ENCODE measurements around the gene KIAA0753.

KIAA0753 gene

GRCh38 chr17:6639586-6640535, 650 bp downstream of the KIAA0753 start:
- peak in 1 of 2 experiments; percentile 38 for DNase-seq

GRCh38 chr17:6639014-6639585, 1.4 kb downstream of the KIAA0753 start:
- DNase-seq, result peak in 1 of 2 experiments; percentile 29

GRCh38 chr17:6638046-6638908, 2.2 kb downstream of the KIAA0753 start:
- no peak for DNase-seq

GRCh38 chr17:6637458-6637840, 3.1 kb downstream of the KIAA0753 start:
- no peak for DNase-seq

GRCh38 chr17:6636616-6637457, 3.7 kb downstream of the KIAA0753 start:
- no peak for DNase-seq

- DNase-seq, result no peak
These were observed 4.4 kb downstream of the KIAA0753 start for GRCh38 chr17:6636105-6636504.

GRCh38 chr17:6633263-6633662, 7.2 kb downstream of the KIAA0753 start:
- DNase-seq, result no peak

GRCh38 chr17:6632530-6632929, 8.0 kb downstream of the KIAA0753 start:
- no peak for DNase-seq

- DNase-seq, result no peak
These were observed 10.1 kb downstream of the KIAA0753 start for GRCh38 chr17:6630390-6630789.

GRCh38 chr17:6627019-6627418, 13.5 kb downstream of the KIAA0753 start:
- DNase-seq, result no peak

- DNase-seq, result no peak
These were observed 13.9 kb downstream of the KIAA0753 start for GRCh38 chr17:6626616-6627015.

- DNase-seq, result no peak
These were observed 16.6 kb downstream of the KIAA0753 start for GRCh38 chr17:6623941-6624340.

- no peak for DNase-seq
These were observed 29.3 kb downstream of the KIAA0753 start for GRCh38 chr17:6611231-6611630.

GRCh38 chr17:6610011-6610410, 30.5 kb downstream of the KIAA0753 start:
- no peak for DNase-seq

- DNase-seq, result no peak
These were observed 32.2 kb downstream of the KIAA0753 start for GRCh38 chr17:6608321-6608720.

- no peak for DNase-seq
These were observed 35.4 kb downstream of the KIAA0753 start for GRCh38 chr17:6605142-6605541.

GRCh38 chr17:6603744-6604325, 36.7 kb downstream of the KIAA0753 start:
- DNase-seq, result no peak

GRCh38 chr17:6602141-6602540, 38.4 kb downstream of the KIAA0753 start:
- no peak for DNase-seq

GRCh38 chr17:6599364-6599763, 41.1 kb downstream of the KIAA0753 start:
- DNase-seq, result no peak

- DNase-seq, result no peak
These were observed 42.8 kb downstream of the KIAA0753 start for GRCh38 chr17:6597727-6598126.

- no peak for DNase-seq
These were observed 43.6 kb downstream of the KIAA0753 start for GRCh38 chr17:6596941-6597340.

GRCh38 chr17:6596511-6596910, 44.0 kb downstream of the KIAA0753 start:
- DNase-seq, result no peak
